SKM-1 treated with dmso at 0.1 percent for 144 hours (cell line): ENCODE results near the gene UNC13A.

Source experiments
- DNase-seq: peaks from one replicate; lab custom pipeline; 2025; ENCODE audit not compliant: unreplicated experiment; lab: John Stamatoyannopoulos, UW

Gene UNC13A

GRCh38 chr19:17687857-17688784 is at the start of gene UNC13A:
Gene UNC13A (minus strand): TSS chr19:17688354. CDS start chr19:17688199, 155 bp downstream.
- DNase-seq, result no peak

DNA sequence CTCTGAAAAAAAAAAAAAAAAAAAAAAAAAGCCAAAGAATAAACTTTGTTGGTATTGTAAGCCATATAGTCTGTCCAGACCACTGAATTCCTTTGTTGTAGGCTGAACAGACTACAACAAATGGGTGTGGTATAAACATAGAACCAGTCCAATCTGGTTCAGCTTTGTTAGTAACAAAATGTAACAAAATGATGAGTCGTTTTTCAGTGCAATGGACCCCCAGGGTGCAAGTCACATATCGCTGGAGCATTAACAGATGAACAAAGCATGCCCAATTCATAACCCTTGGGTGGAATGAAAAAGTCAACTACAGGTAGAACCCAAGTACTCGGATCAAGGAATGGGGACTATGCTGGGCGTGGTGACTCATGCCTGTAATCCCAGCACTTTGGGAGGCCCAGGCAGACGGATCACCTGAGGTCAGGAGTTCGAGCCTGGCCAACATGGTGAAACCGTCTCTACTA is 49.6 kb upstream of the UNC13A start:
- no peak for DNase-seq

DNA sequence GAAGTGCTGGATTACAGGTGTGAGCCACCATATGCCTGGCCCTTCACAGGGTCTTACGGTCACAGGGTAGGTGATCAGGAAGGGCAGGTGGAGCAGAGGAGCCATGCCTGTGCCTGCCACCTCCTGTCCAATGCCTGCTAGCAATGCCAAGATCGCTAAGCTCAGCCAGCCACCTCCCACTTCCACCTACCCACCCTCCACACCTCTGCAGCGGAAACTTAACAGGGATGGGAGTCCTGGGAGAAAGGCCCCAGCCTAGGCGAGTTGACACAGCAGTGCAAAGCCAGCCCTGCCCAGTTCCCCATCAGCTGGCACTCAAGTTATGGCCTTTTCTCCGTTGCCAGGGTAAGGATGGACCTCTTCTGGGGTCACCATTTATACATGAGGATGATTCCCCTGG is 47.3 kb upstream of the UNC13A start:
- DNase-seq, result no peak

GRCh38 chr19:17734146-17734545 is 46.0 kb upstream of the UNC13A start:
- no peak for DNase-seq

- no peak for DNase-seq
Observed at GRCh38 chr19:17733127-17733526, 45.0 kb upstream of the UNC13A start.

DNA sequence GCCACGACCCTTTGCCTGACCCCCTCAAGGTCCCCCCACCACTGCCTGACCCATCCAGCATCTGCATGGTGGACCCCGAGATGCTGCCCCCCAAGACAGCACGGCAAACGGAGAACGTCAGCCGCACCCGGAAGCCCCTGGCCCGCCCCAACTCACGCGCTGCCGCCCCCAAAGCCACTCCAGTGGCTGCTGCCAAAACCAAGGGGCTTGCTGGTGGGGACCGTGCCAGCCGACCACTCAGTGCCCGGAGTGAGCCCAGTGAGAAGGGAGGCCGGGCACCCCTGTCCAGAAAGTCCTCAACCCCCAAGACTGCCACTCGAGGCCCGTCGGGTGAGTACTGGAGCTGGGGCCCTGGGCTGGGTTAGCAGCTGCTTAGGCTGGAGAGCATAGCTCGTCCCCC is 39.7 kb upstream of the UNC13A start:
- DNase-seq, result no peak

GRCh38 chr19:17726964-17727773 is 39.0 kb upstream of the UNC13A start:
- no peak for DNase-seq

DNA sequence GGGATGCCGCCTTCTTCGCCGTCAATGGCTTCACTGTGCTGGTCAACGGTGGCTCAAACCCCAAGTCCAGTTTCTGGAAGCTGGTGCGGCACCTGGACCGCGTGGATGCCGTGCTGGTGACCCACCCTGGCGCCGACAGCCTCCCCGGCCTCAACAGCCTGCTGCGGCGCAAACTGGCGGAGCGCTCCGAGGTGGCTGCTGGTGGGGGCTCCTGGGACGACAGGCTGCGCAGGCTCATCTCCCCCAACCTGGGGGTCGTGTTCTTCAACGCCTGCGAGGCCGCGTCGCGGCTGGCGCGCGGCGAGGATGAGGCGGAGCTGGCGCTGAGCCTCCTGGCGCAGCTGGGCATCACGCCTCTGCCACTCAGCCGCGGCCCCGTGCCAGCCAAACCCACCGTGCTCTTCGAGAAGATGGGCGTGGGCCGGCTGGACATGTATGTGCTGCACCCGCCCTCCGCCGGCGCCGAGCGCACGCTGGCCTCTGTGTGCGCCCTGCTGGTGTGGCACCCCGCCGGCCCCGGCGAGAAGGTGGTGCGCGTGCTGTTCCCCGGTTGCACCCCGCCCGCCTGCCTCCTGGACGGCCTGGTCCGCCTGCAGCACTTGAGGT is 38.1 kb upstream of the UNC13A start:
- DNase-seq, result no peak

DNA sequence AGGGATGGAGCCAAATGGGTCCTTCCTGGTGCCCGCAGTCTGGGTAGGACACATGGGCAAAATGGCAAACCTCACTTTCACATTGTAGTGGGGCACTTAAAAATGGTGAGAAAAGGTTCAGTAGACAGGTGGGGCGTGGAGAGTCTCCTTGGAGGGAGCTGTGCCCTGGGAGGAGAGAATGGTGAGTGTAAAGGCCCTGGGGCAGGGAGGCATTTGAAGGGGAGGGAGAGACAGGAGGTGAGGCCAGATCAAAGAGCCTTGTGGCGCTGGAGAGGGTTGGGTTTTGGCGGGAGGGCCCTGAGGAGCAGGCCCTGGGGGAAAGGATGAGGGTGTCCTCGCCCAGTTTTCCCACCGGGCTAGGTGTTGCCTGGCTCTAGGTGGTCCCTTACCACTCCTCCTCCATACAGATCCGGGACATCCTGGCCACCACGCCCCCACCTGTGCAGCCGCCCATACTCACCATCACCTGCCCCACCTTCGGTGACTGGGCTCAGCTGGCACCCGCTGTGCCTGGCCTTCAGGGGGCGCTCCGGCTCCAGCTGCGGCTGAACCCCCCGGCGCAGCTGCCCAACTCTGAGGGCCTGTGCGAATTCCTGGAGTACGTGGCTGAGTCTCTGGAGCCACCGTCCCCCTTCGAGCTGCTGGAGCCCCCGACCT is 37.4 kb upstream of the UNC13A start:
- no peak for DNase-seq

DNA sequence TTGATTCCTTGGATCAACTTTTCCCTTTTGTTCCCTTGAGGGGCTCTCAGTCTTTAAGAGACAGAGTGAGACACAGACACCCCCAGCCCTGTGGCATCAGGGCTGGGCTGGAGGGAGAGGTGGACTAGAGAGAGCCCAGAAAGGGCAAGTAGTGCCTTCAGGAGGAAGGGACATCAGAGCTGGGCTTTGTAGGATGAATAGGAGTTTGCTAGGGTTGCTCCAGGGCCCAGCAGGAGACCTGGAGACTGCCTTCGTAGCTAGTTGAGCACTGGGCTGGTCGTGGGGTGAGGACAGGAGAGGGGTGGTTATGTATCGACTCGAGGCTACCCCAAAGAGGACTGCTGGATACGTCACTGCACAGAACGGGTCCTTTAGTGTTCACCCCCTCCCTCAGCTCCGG is 36.5 kb upstream of the UNC13A start:
- DNase-seq, result no peak

GRCh38 chr19:17722655-17723240 is 34.6 kb upstream of the UNC13A start:
- no peak for DNase-seq

GRCh38 chr19:17721821-17722220 is 33.7 kb upstream of the UNC13A start:
- DNase-seq, result peak; percentile 90

- DNase-seq, result no peak
Observed at GRCh38 chr19:17721111-17721628, 33.0 kb upstream of the UNC13A start.

- no peak for DNase-seq
Observed at GRCh38 chr19:17720440-17720839, 32.3 kb upstream of the UNC13A start.

DNA sequence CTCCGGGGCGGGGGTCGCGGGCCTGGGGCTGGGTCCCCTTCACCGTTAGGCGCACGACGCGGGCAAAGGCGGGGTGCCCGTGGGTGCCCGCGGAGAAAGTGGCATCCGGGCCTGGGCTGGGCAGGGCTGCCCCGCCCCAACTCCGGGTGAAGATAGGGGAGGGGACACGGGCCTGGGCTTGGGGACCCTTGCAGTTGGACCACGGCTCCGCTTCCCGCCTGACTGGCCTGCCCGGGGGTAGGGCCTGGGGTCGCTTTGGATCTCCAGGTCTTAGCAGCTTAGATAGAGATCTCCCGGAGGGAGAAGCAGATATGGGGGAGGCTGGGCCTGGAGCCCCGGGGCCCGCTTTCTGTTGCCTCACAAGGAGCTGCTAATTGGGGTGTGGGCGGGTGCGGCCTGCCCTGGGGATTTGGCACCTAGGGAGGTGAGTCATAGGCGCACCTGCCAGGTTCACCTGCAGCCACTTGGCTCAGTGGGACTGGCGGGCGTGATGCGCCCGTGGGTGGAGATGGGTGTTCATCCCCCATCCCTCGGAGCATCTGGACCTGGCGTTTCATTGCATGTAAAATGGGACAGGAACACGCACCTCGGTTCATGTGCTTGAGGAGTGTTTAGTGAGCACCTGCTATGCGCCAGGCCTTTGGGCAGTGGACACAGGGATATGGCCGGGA is 31.7 kb upstream of the UNC13A start:
- DNase-seq, result no peak

- DNase-seq, result peak; percentile 28
Observed at GRCh38 chr19:17718947-17719711, 31.0 kb upstream of the UNC13A start, which contains the start of gene MAP1S. Gene MAP1S (plus strand): TSS chr19:17719480. CDS start chr19:17719503, 23 bp downstream.

GRCh38 chr19:17718550-17718946 is 30.4 kb upstream of the UNC13A start:
- peak; percentile 39 for DNase-seq

- DNase-seq, result no peak
Observed at GRCh38 chr19:17716309-17716929, 28.3 kb upstream of the UNC13A start.
